GM19397 (cell line): ENCODE data around the gene STK17B.

Experiments used
- ATAC-seq: cut with Tn5 transposase; IDR thresholded peaks from one replicate; pipeline ENCODE4 v1.9.1; 2021; ENCODE audit warnings: mild to moderate bottlenecking, moderate library complexity; ENCODE audit not compliant: unreplicated experiment

STK17B gene

DNA sequence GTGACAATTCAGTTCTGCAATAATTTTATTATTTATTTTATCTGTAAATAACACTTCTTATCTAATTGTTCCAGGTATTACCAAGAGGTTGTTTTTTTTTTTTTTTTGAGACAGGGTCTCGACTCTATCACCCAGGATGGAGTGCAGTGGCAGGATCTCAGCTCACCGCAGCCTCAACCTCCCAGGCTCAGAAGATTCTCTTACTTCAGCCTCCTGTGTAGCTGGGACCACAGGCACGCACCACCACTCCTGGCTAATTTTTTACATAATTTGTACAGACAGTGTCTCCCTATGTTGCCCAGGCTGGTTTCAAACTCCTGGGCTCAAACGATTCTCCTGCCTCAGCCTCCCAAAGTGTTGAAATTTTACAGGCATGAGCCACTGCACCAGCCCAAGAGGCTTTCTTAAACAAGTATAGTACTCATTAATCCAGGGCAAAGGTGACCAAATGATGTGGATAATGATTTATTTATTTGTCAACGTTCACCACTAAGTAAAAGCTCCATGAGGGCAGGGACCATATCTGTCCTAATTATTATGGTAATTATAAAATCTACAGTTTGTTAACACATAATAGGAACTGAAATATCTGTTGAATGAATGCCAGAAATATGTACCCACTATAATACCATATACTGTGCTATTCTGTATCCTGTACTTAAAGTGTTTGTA is 12.0 kb downstream of the STK17B start:
- ATAC-seq, result no peak

DNA sequence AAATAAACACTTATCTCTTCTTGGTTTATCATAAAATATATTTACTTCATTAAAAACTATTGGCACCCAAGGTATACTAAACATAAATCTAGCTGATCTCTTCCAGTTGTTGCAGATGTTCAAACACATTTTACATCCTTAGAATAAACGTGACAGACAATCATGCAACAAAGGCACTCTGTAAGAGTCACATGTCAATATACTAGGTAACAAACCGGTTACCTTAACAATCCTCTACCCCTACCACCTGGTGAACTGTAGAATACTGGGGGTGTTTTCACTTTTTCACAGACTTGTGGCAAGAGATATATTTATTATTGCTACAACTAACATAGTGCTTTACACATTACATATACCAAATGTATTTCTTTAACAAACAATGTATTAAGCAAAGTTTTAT is 15.8 kb downstream of the STK17B start:
- no peak for ATAC-seq

DNA sequence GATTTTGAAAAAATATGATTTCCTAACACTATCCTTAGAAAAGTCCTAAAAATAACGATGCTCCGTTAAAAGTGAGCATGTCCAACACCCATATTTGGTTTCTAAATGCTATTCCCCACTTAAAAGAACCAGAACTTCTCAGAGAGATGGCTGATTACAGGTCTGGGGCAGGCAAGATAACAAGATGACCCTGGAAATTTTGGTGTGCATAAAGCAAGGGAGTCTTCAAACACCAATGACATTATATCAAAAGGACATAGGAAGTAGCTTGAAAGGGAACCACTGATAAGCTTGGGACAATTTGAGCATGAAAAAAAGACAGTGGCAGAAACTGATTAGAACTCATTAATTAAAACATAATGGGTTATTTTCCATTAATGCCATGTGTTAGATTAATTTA is 17.9 kb downstream of the STK17B start:
- ATAC-seq, result no peak

DNA sequence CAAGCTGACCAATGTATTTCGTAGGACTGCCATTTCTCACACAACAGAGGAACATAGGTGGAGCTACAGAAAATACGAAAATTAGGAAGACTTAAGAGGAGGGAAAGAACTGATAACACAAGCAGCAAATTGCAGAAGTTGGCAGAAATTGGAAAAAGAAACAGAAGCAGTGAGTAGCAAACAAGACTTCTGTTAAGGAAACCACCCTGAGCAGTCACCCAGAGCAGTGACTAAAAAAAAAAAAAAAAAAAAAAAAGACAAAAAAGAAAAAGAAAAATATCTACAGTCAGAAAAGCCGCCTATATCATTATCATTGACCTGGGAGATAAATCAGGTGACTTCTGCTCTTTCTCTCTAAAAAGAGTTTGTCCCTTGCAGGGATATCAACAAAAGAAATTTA is 21.4 kb downstream of the STK17B start:
- ATAC-seq, result peak; percentile 43

DNA sequence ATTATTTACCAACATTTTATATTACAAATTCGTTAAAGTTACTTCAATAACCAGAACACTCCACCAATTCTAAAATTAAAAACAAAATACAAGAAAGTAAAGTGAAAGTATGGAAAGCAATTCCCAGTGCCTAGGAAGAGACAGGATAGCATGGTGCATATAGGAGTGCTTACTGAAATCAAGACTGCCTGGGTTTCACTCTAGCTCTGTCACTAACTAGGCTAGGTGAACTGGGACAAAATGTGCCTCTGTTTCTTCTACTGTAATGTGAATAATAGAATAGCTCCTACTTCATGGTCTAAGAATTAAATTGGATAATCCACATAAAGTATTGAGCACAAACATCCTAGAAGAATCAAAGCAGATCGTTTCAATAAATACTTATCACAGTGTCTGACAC is 22.6 kb downstream of the STK17B start:
- ATAC-seq, result no peak

DNA sequence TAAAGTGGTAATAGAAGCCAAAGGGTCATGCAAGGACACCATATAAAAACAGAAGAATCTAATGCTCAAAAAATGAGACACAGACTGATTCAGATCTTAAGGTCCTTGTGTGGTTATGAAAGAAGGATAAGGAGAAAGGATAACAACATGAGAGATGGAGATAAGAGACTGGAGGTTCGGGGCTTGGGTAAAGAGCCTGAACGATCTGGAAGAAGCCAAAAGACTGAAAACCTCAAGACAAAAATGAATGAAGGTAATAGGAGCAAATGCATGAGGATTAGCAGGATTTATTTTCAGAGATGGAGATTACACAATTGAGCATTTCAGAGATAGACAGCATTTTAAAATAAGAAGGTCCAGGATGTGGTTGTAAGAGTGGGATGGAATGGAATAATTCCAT is 26.1 kb downstream of the STK17B start:
- no peak for ATAC-seq

DNA sequence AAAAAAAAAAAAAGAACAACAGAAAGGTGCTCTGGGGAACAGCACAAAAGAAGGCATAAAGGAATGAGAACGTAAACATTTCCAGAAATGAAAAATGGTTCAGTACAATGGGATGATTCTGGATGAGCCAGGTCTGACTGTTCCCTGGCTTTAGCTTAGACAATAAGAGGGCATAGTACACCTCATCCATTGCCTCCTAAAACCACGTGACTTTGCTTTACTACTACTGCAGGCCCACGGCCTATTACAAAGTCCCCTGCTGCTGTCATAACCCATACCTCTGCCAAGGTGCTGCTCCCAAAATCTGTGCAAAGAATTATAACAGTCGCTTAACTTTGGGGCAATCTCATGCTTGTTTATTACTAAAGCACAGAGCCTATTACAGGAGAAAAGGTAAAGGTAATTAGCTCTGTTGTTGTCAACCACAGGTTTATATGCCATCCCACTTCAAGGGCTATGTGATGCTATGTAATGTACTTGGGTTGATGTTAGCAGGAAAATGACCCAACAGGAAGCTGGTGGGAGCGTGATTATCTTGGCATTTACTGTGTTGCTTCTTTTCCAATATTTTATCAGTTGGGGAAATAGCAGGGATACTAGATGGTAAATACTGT is 26.8 kb downstream of the STK17B start:
- ATAC-seq, result no peak

DNA sequence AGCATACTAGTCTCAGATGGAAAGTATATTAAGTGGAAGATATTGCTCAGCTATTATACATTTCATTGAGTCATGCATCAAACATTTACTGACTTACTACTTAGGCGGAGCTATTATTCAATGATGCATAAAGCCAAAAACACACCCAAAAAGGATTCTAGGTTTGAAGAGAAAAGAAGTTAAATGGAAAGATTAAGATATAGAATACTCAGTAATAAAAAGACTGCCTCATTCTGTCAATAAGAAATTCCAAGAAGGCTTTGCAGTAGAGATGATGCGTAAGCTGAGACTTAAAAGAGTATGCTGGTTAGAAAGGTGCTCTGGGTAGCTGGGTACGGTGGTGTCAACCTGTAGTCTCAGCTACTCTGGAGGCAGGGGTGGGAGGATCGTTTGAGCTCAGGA is 27.6 kb downstream of the STK17B start:
- ATAC-seq, result no peak

DNA sequence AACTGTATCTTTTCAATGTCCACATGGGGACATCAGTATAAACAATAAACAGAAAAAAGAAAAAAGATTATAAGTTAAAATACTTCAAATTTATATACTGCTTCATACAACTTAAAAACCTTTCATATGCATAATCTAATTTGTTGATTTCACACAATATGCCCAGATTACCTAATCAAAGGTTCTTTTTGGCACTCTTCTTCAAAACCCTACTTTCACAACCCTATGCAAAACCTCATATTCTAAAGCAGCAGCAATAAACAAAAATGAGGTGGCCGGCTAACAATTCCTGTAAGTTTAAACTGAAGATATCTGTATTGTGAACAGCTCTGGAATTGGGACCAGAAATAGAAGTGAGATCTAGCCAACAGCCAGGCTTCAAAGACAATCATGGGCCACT is 28.6 kb downstream of the STK17B start:
- ATAC-seq, result no peak

DNA sequence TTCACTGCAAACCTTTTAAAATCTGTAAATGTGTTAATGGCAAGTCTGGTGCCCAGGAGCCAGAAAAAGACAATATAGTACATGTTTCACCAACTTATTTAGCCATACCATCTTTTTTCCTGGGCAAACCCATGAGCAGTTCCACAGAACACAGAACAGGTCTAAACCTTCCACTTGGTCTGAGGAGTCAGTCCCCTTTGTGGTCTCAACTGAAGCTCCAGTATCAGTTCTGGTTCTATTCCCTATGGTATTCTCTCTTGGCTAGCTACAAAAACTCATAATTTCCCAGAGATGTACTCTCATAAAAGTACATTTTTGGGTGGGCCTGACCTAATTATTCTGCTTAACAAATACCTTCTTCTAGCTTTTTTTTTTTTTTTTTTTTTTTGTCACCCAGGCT is 31.2 kb downstream of the STK17B start:
- ATAC-seq, result no peak

DNA sequence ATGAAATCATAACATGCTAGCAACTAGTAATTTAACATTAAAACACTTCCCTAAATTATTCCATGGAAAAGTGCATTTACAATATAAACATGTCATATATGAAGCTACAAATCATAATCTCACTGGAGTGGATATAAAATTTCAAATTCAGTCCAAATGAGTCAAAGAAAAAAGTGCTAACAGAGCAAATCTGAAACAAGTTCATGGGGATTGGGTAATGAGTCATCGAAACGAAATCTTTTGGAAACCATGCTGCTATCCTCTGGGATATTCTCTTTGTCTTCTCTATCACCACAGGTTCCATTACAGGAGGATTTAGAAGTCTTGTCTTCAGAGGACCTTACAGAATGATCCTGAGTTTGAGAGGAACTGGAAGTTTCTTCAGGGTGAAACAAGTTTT is 34.1 kb downstream of the STK17B start:
- no peak for ATAC-seq

DNA sequence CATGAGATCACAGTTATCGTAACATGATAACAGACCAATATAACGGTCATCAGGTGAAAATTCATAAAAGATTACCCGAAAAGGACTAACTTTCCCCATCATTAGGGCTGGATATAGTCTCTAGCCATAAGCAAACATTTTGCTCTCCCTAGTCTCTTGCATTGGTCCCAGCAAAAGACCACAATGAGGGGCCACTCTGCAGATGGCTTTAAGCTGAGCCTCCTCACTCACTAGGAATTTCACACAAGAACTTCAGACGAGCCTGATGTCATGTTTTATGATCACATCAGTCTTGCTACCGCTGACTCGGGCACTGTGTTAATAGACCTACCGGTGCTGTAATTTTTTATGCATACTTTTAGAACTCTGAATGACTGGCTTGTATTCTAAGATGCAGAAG is 35.2 kb downstream of the STK17B start:
- ATAC-seq, result no peak

DNA sequence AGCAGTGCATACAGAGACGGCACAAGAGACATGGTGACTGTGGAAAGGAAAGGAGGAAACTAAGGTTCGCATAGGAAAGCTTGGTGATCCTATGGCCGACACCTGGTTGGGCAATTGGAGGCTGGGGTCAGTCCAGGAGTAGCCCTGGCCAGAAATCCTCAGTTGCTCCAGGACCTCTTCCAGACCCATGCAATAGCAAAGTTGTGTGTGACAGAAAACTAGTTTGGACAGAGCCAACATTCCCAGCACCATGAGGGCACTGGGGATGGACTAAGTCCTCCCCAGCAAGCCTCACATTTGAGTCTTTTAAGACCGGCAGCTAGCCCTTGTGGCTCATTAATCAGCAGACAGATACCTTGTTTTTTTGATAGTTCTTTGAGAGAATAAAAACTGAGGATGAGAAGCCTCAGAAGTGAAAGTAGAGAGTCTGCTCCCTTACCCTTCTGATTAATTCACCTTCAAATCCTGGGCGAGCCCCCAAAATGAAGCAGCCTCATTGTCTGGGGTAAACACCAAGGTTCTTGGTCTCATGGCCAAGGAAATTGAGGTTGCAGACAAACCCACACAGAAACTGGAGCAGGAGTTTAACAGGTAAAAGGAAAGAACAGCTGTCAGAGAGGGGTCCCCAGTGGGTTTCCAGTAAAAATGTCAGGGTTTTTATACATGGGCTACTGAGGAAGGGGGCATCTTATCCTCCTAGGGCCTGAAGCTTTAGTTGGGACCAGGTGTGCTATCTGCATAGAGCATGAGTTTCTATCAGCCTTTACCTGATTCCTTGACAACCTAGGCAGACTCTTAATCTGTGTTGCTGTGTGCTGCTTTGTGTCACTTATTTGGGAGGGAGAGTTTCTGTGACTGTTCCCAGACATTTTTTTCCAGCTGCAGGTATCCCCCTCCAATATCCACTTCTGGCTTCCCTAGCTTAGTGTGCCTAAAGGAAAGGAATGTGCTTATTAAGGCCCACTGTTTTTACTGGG is 39.1 kb downstream of the STK17B start:
- no peak for ATAC-seq

DNA sequence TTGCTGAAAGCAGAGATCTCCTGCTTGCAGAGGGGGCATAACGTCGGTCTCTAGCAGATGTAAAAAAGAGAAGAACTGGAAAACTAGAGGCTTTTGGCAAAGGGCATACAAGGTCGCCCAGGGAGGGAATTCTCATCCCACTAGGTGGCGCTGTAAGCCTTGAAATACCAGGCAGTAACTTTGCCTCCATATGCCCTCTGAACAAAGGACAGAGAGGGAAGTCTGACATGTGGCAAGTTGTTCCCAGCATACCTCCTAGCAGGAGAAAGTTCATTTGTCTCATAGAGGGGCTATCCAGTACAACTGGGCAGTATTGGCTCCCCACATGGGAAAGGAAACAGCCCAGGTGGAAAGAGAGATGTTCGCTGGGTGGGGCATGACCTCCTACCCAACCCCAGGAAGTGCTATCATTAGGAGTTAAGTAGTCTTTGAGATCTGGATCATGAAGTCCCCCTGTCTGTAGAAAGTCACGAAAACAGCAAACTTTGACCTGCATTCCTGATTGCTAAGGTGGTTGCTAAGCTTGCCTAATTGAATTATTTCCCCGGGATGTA is 39.9 kb downstream of the STK17B start:
- no peak for ATAC-seq

DNA sequence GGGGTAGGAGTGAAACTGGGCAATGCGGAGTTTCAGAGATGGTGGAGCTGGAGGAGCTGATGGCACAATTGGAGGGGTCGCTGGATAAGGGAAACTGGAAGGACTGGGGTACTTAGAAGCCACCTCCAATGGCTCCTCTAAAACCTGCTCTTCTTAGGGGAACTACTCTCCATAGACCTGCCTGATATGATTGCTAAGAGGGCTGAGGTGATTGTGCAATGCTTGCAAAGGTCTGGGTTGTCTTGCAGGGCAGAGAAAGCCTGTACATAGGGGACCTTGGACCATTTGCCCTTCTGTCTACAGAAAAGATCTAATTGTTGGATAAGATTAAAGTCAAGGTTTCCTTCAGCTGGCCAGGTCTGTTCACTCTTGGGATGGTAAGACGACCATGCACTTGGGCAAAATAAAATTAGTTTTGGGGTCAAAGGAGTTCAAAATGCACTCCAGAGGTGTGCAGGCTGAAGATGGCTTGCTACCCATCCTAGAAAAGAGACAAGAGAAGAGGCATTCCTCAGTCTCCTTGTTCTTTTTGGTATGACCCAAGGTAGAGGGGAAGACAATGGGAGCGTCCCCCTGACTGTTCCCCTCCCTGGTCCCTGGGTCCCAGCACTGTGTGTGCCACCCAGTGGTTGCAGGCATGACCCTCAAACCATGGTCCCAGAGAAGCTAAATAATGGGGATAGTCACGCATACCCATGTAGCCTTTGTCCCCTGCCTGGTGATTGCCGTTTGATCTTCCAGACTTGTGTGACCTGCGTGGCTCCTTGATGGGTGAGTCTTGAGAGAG is 41.1 kb downstream of the STK17B start:
- ATAC-seq, result no peak

DNA sequence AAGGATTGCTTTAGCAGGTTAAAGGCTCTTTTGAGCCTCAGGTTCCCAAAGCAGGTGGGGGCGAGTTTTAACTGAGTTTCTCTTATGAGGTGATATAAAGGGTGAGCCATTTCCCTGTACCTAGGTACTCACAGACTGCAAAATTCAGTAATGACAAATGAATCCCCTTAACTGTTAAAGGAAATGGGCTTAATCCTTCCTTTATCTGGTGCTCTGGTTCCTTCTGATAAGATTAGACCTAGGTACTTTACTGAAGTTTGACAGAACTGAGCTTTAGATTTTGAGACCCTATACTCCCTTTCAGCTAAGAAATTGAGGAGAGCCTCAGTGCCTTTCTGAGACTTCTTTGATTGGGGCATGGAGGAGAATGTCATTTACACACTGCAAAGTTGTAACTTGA is 42.6 kb downstream of the STK17B start:
- ATAC-seq, result no peak

DNA sequence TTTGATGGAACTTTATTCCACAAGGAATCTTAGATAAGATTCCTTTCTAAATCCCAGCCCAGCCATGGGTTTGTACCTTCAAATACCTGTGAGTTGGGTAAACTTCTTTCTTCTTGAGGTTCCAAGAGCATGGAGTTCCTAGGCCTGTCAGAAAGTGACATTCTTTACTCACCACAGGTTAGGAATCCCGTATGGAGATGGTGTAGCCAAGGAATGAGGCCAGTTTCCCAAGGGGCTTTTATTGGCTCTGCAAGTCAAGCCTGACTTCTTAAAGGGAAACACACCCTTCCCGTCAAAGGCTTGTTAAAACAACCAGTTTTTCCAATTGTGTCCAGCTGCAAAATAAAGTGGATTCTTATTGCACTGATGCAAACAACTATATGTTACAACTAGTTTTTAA is 45.8 kb downstream of the STK17B start:
- ATAC-seq, result no peak

DNA sequence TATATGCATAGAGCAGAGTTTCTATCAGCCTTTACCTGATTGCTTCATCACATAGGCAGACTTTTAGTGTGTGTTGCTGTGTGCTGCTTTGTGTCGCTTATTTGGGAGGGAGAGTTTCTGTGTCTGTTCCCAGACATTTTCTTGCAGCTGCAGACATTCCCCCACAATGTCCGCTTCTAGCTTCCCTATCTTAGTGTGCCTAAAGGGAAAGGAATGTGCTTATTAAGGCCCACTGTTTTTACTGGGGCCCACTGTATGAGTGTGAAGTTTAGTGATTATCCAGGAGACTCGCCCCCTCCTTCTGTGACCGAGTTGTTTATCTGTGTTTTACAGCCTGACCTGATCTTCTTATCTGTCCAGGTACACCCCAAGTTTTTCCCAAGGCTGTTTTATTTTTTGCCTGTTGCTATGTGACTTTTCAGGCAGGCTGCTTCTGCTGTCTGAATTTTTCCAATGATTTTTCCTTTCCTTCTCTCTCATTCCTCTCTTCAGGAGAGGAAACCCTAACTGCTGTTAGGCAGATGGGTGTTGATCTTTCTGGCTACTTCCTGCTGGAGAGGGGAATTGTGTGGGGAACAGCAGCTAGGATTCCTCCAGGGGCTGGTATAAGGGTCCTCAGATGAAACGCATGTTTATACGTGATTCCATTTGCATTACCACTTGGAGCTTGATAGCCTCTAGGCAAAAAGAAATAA is 47.6 kb downstream of the STK17B start:
- ATAC-seq, result no peak

DNA sequence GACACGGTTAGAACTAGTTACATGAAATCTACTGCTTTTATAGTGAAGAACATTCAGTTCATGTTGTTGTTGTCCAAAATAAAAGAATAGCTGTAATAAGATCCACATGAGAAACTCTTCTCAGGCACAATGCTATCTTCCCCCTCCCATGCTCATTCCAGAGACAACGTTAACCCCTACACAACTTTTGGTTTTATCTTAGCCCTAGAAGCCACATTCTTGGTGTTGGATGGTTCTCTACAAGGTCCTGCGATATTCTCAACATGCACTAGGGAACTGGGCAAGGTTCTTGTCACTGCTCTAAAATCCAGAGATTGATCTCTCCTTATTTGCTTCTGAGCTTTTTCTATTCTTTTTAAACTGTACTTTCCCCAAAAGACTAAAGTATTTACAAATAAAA is 51.5 kb downstream of the STK17B start:
- ATAC-seq, result no peak

DNA sequence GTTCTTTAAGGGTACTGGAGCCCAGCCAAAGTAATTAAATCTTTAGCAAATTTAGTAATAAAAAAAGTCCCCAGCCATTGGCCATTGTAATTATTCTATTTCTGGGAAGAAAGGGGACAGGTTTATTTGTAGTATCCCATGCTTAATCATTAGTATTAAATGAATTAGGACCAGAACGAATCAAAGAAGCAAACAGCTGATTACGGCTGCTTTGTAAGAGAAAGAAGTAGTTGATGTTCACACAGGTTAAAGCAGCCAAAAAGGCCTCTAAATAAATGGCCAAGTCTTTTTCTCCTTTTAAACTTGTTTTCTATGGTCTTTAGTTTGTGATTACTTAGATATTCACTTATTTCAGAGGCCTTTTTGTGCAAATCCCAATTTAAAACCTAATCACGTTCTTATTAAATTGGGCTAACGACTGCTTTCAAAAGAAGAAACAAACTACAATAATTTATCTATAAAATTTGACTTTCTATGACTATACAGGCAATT is 54.1 kb downstream of the STK17B start:
- ATAC-seq, result no peak
